Karpas-422 (cell line): Measurements from ENCODE around the gene C10orf90. TPM values are rescaled to one million over a fixed set of nuclear protein-coding genes. Genes with fewer than 3 reads are reported as not detected.

Source experiments
- DNase-seq: peaks from one replicate; pipeline ENCODE4 v3.0.0-alpha.2; 2015
- H2AFZ ChIP-seq: fragments of 200-600 bp; sonication (generic); 2 replicates; pipeline ENCODE4 v1.6.1; 2014; ENCODE audit warnings: antibody characterized with exemption, low read length, mixed read lengths
- H3K27ac ChIP-seq: fragments of 200-600 bp; sonication (generic); 2 replicates; pipeline ENCODE4 v1.5.1; 2014; ENCODE audit warnings: mild to moderate bottlenecking, low read length, moderate library complexity
- H3K27me3 ChIP-seq: fragments of 200-600 bp; sonication (generic); 2 replicates; pipeline ENCODE4 v1.6.1; 2014; ENCODE audit warnings: low read length, mixed read lengths
- H3K36me3 ChIP-seq: fragments of 200-600 bp; sonication (generic); 2 replicates; pipeline ENCODE4 v1.6.1; 2014; ENCODE audit warnings: low read length, mixed read lengths; ENCODE audit not compliant: insufficient read depth
- H3K4me1 ChIP-seq: fragments of 200-600 bp; sonication (generic); 2 replicates; pipeline ENCODE4 v1.6.1; 2014; ENCODE audit warnings: mild to moderate bottlenecking, low read length, mixed read lengths
- H3K4me2 ChIP-seq: fragments of 200-600 bp; sonication (generic); 2 replicates; pipeline ENCODE4 v1.6.1; 2014; ENCODE audit warnings: low read length, low read depth, mild to moderate bottlenecking; ENCODE audit not compliant: poor library complexity, severe bottlenecking
- H3K4me3 ChIP-seq: fragments of 200-600 bp; sonication (generic); 2 replicates; pipeline ENCODE4 v1.5.1; 2014; ENCODE audit warnings: mild to moderate bottlenecking, antibody characterized with exemption, low read length, mixed read lengths
- H3K79me2 ChIP-seq: fragments of 200-600 bp; sonication (generic); 2 replicates; pipeline ENCODE4 v1.6.1; 2014; ENCODE audit warnings: mild to moderate bottlenecking, low read length, mixed read lengths
- H3K9ac ChIP-seq: fragments of 200-600 bp; sonication (generic); 2 replicates; pipeline ENCODE4 v1.6.0; 2014; ENCODE audit warnings: low read length
- H3K9me2 ChIP-seq: fragments of 200-600 bp; sonication (generic), shearing (Covaris generic); replicated peaks from 2 replicates; pipeline ENCODE4 v1.6.0; 2014; ENCODE audit warnings: mild to moderate bottlenecking, low read length, moderate library complexity; ENCODE audit not compliant: insufficient read depth
- H3K9me3 ChIP-seq: fragments of 300-700, 200-600 bp; sonication (generic); 2 replicates; pipeline ENCODE4 v1.6.1; 2014; ENCODE audit warnings: low read length, mixed read lengths
- H4K20me1 ChIP-seq: fragments of 200-600 bp; sonication (generic); 2 replicates; pipeline ENCODE4 v1.6.1; 2014; ENCODE audit warnings: mild to moderate bottlenecking, antibody characterized with exemption, low read length, low read depth; ENCODE audit not compliant: insufficient read depth
- total RNA-seq: library from RNA; depleted of rRNA; stranded (reverse); fragments of >200 nt; shearing (Covaris generic); gene quantifications from 2 replicates; pipeline ENCODE4 v1.2.3, GENCODE V29; 2014; ENCODE audit warnings: low replicate concordance

Gene C10orf90
- total RNA-seq, 1 experiment from 2014 or later = not detected

GRCh38 chr10:126499744-126500143, 170.7 kb downstream of the C10orf90 start:
- Histone ChIP-seq H4K20me1 (no peaks in the 10 kb centered on the region), H3K4me3 (no peak overlapping the region), H3K36me3 (no peaks in the 10 kb centered on the region), H3K9me3 (no peaks in the 10 kb centered on the region), H3K9ac (no peak overlapping the region), H3K4me1 (no peaks in the 10 kb centered on the region), H3K27me3 (no peaks in the 10 kb centered on the region), H3K79me2 (no peaks in the 10 kb centered on the region), H3K27ac (no peak overlapping the region), H3K4me2 (no peak overlapping the region), H3K9me2 (no peaks in the 10 kb centered on the region), H2AFZ (no peak overlapping the region)
- DNase-seq = no peak

- H3K9ac ChIP-seq = no peak overlapping the region
Measured at GRCh38 chr10:126497672-126498071, 172.8 kb downstream of the C10orf90 start.

GRCh38 chr10:126496771-126497545, 173.5 kb downstream of the C10orf90 start:
- H3K4me2 ChIP-seq = no peak overlapping the region
- H4K20me1 ChIP-seq = no peaks in the 10 kb centered on the region
- no peak overlapping the region for H3K9ac ChIP-seq
- H3K79me2 ChIP-seq = no peaks in the 10 kb centered on the region
- no peak overlapping the region for H3K27ac ChIP-seq
- H3K27me3 ChIP-seq = 0 out of 2 replicates have a peak, but pooled peaks cover 2% of the 10 kb centered on the region
- H3K36me3 ChIP-seq = no peaks in the 10 kb centered on the region
- H3K9me2 ChIP-seq = no peaks in the 10 kb centered on the region
- H2AFZ ChIP-seq = no peak overlapping the region
- no peaks in the 10 kb centered on the region for H3K4me1 ChIP-seq
- no peak for DNase-seq
- no peaks in the 10 kb centered on the region for H3K9me3 ChIP-seq
- H3K4me3 ChIP-seq = no peak overlapping the region

More at GRCh38 chr10:126497672-126498071, 172.8 kb downstream of the C10orf90 start:
- Histone ChIP-seq H3K9me2 (no peaks in the 10 kb centered on the region), H3K36me3 (no peaks in the 10 kb centered on the region), H3K4me1 (no peaks in the 10 kb centered on the region), H3K27ac (no peak overlapping the region), H3K4me2 (no peak overlapping the region), H4K20me1 (no peaks in the 10 kb centered on the region), H3K4me3 (no peak overlapping the region), H3K79me2 (no peaks in the 10 kb centered on the region), H2AFZ (no peak overlapping the region), H3K9me3 (no peaks in the 10 kb centered on the region), H3K27me3 (no peaks in the 10 kb centered on the region)
- DNase-seq = no peak

- Histone ChIP-seq H3K9me2 (no peaks in the 10 kb centered on the region), H3K4me2 (no peak overlapping the region), H3K79me2 (no peaks in the 10 kb centered on the region), H4K20me1 (no peaks in the 10 kb centered on the region), H3K27ac (no peak overlapping the region), H3K4me1 (no peaks in the 10 kb centered on the region), H3K36me3 (no peaks in the 10 kb centered on the region), H3K27me3 (0 out of 2 replicates have a peak, but pooled peaks cover 2% of the 10 kb centered on the region), H2AFZ (no peak overlapping the region), H3K9ac (no peak overlapping the region), H3K9me3 (peaks cover 4% of the 10 kb centered on the region; the same call in 1 of the 2 replicates), H3K4me3 (no peak overlapping the region)
- no peak for DNase-seq
Measured at GRCh38 chr10:126491476-126491875, 179.0 kb downstream of the C10orf90 start.

GRCh38 chr10:126481181-126481580, 189.3 kb downstream of the C10orf90 start:
- no peak overlapping the region for H3K27ac ChIP-seq
- H3K9me3 ChIP-seq = no peaks in the 10 kb centered on the region
- H2AFZ ChIP-seq = no peak overlapping the region
- no peak overlapping the region for H3K4me3 ChIP-seq
- H3K9me2 ChIP-seq = no peaks in the 10 kb centered on the region
- no peaks in the 10 kb centered on the region for H3K79me2 ChIP-seq
- H3K27me3 ChIP-seq = no peaks in the 10 kb centered on the region
- DNase-seq = no peak
- H3K4me2 ChIP-seq = no peak overlapping the region
- H3K4me1 ChIP-seq = no peaks in the 10 kb centered on the region
- H3K36me3 ChIP-seq = no peaks in the 10 kb centered on the region
- no peak overlapping the region for H3K9ac ChIP-seq
- no peaks in the 10 kb centered on the region for H4K20me1 ChIP-seq

GRCh38 chr10:126480648-126481047, 189.8 kb downstream of the C10orf90 start:
- no peaks in the 10 kb centered on the region for H3K36me3 ChIP-seq
- H3K27ac ChIP-seq = no peak overlapping the region
- no peaks in the 10 kb centered on the region for H3K79me2 ChIP-seq
- no peaks in the 10 kb centered on the region for H4K20me1 ChIP-seq
- no peaks in the 10 kb centered on the region for H3K9me3 ChIP-seq
- no peaks in the 10 kb centered on the region for H3K9me2 ChIP-seq
- H3K9ac ChIP-seq = no peak overlapping the region
- H3K27me3 ChIP-seq = no peaks in the 10 kb centered on the region
- H3K4me1 ChIP-seq = no peaks in the 10 kb centered on the region
- no peak overlapping the region for H3K4me3 ChIP-seq
- no peak for DNase-seq
- no peak overlapping the region for H2AFZ ChIP-seq
- no peak overlapping the region for H3K4me2 ChIP-seq

GRCh38 chr10:126479280-126479895, 191.1 kb downstream of the C10orf90 start:
- H3K36me3 ChIP-seq = no peaks in the 10 kb centered on the region
- H3K4me2 ChIP-seq = no peak overlapping the region
- no peaks in the 10 kb centered on the region for H3K79me2 ChIP-seq
- no peak overlapping the region for H3K4me3 ChIP-seq
- no peak for DNase-seq
- H3K9me2 ChIP-seq = no peaks in the 10 kb centered on the region
- H3K9me3 ChIP-seq = no peaks in the 10 kb centered on the region
- H3K4me1 ChIP-seq = no peaks in the 10 kb centered on the region
- no peak overlapping the region for H2AFZ ChIP-seq
- no peaks in the 10 kb centered on the region for H3K27me3 ChIP-seq
- H3K9ac ChIP-seq = no peak overlapping the region
- H3K27ac ChIP-seq = no peak overlapping the region
- no peaks in the 10 kb centered on the region for H4K20me1 ChIP-seq

- 0 out of 2 replicates have a peak, but pooled peaks cover 2% of the 10 kb centered on the region for H3K27me3 ChIP-seq
- H3K4me2 ChIP-seq = no peak overlapping the region
- H3K36me3 ChIP-seq = no peaks in the 10 kb centered on the region
- H3K9me3 ChIP-seq = no peaks in the 10 kb centered on the region
- H3K9ac ChIP-seq = no peak overlapping the region
- no peak overlapping the region for H2AFZ ChIP-seq
- H3K79me2 ChIP-seq = no peaks in the 10 kb centered on the region
- no peaks in the 10 kb centered on the region for H3K9me2 ChIP-seq
- no peak overlapping the region for H3K4me3 ChIP-seq
- H3K27ac ChIP-seq = no peak overlapping the region
- H4K20me1 ChIP-seq = no peaks in the 10 kb centered on the region
- no peak for DNase-seq
- no peaks in the 10 kb centered on the region for H3K4me1 ChIP-seq
Measured at GRCh38 chr10:126478546-126478945, 191.9 kb downstream of the C10orf90 start.
